Fibroblast of skin of scalp (primary cell): ENCODE results near the gene MILR1.
"Not testable (repeated sequence)": the region's sequence is repeated elsewhere in the genome, so short reads cannot be mapped to it uniquely, and the experiment has no call there.

Experiments used
- DNase-seq: peaks from one replicate; pipeline ENCODE4 v3.0.0-alpha.2; 2013

Gene MILR1

GRCh38 chr17:64428406-64428805 lies 20.5 kb upstream of the MILR1 start:
- no peak for DNase-seq

DNA sequence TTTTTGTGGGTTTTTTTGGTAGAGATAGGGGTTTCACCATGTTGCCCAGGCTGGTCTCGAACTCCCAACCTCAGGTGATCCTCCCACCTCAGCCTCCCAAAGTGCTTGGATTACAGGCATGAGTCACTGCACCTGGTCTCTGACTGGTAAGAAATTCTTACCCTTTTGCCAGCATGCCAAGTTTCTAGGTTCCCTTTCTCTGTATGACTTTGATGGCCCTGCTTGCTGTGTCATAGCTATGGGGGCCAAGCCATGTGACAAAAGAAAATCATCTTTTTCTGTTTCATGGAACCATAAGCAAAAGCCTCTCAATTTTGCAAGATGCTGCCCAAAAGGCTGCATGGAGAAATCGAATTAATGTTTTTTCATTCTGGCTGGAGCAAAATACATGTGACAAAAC lies 18.9 kb upstream of the MILR1 start:
- not testable (repeated sequence) for DNase-seq

DNA sequence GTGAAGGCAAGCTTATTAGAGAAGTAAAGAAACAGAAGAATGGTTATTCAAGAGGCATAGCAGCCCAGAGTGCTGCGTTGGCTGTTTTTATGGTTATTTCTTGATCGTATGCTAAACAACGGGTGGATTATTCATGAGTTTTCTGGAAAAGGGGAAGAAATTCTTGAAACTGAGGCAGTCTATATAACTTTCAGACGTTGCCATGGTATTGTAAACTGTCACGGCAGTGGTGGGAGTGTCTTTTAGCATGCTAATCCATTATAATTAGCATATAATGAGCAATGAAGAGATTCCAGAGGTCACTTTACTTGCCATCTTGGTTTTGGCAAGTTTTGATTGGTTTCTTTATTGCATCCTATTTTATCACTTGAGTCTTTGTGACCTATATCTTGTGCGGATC lies 17.4 kb upstream of the MILR1 start:
- DNase-seq: no peak

DNA sequence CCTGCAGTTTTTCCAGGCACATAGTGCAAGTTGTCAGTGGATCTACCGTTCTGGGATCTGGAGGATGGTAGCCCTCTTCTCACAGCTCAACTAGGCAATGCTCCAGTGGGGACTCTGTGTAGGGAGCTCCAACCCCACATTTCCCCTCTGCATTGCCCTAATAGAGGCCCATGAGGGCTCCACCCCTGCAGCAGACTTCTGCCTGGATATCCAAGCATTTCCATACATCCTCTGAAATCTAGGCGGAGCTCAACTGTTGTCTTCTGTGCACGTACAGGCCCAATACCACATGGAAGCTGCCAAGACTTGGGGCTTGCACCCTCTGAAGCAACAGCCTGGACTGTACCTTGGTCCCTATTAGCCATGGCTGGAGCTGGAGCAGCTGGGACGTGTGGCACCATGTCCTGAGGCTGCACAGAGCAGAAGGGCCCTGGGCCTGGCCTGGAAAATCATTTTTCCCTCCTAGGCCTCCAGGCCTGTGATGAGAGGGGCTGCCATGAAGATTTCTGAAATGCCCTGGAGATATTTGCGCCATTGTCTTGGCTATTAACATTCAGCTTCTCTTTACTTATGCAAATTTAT lies 10.9 kb upstream of the MILR1 start:
- DNase-seq: no peak

GRCh38 chr17:64439521-64439920 lies 9.4 kb upstream of the MILR1 start:
- DNase-seq: not testable (repeated sequence)

GRCh38 chr17:64439956-64440355 lies 9.0 kb upstream of the MILR1 start:
- no peak for DNase-seq

- peak; percentile 65 for DNase-seq
Observed at GRCh38 chr17:64441772-64442540, 7.0 kb upstream of the MILR1 start.

- no peak for DNase-seq
Observed at GRCh38 chr17:64442541-64442971, 6.4 kb upstream of the MILR1 start.

DNA sequence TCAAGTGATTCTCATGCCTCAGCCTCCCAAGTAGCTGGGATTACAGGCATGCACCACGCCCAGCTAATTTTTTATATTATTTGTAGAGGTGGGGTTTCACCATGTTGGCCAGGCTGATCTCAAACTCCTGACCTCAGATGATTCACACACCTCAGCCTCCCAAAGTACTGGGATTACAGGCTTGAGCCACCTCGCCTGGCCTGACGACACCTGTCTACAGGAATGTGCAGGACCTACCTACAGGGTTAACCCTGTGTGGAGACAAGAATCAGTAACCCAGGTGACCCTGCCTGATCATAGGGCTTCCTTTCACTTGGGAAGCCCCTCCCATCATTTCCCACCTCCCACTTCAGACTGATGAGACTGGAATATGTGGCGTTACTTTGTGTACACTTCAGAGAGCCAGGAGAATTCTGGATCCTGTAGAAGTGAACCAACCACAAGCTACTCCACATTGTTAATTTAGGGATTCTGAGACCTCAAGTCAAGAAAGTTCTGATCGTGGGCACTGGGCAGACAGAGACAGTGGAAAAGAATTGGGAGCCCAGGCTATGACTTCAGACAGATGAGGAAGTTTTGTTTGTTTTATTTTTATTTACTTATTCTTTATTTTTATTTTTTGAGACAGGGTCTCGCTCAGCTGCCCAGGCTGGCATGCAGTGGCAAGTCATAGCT lies 5.7 kb upstream of the MILR1 start:
- DNase-seq: no peak

- no peak for DNase-seq
Observed at GRCh38 chr17:64447526-64447925, 1.4 kb upstream of the MILR1 start.

DNA sequence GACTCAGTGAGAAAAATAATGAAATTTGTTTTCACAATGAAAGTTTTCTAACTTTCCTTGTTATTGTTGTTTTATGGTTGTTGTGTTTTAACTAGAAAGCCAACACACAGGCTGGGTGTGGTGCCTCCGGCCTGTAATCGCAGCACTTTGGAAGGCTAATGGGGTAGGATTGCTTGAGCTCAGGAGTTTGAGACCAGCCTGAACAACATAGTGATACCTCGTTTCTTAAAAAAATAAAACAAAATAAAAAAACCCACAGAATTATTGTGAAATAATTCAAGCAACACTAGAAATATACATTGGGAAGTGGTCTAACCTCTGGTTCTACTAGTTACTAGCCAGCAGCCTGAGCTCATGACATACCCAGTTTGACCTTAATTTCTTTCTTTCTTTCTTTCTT lies 630 bp downstream of the MILR1 start:
- DNase-seq: no peak

DNA sequence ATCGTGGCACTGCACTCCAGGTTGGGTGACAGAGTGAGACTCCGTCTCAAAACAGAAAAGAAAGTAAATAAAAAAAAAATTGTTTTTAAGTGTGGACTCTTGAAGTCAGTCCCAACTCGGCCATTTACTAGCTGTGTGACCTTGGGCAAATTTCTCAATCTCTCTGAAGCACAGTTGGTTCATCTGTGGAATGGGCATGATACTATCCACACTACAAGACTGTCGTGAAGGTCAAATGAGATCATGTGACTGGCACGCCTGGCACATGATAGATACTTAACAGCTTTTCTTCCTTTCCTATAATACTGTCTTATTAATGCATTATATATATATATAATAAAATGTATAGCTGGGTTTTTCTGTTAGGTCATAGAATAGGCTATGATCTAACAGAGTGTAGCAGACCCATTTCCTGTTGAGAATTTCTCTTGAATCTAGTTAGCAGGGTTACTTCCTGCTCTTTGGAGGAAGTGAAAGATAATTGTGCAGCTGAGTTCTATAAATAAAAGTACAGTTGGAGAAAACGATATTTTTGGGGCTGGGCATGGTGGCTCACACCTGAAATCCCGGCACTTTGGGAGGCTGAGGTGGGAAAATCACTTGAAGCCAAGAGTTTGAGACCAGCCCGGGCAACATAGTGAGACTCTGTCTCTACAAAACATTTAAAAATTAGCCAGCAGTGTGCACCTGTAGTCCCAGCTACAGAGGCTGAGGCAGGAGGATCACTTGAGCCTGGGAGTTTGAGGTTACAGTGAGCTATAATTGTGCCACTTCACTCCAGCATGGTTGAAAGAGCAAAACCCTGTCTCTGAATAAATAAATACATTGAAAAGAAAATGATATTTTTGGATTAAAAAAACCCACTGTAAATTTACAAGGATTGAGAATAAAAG lies 7.3 kb downstream of the MILR1 start:
- DNase-seq: no peak

- DNase-seq: peak; percentile 47
Observed at GRCh38 chr17:64457156-64457555, 8.2 kb downstream of the MILR1 start.

- DNase-seq: no peak
Observed at GRCh38 chr17:64458756-64459155, 9.8 kb downstream of the MILR1 start.

DNA sequence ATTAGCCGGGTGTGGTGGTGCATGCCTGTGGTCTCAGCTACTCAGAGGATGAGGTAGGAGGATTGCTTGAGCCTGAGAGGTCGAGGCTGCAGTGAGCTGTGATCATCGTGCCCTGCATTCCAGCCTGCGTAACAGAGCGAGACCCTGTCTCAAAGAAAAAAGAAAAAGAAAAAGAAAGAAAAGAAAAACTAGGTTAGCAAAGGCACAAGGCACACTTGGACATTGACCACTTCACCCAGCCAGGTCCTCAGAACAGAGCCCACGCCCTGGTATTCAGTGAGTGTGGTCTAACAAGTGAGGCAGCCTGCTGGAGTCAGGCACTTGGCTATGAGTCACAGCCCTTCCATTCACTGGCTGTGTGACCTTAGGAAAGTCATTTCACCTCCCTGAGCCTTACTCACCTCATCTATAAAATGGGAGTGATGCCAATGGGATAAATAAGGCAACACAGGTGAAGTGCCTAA lies 10.4 kb downstream of the MILR1 start:
- peak; percentile 50 for DNase-seq

DNA sequence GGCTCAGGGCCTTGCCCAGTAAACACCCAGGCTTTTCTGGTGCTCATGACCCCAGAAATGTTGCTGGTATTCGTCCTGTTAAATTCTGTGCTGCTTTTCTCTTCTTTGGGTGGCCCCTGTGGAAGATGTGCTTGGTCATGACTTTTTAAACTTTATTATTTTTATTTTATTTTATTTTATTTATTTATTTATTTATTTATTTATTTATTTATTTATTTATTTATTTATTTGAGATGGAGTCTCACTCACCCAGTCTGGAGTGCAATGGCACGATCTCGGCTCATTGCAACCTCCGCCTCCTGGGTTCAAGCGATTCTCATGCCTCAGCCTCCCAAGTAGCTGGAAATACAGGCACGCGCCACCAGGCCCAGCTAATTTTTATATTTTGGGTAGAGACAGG lies 10.9 kb downstream of the MILR1 start:
- not testable (repeated sequence) for DNase-seq

DNA sequence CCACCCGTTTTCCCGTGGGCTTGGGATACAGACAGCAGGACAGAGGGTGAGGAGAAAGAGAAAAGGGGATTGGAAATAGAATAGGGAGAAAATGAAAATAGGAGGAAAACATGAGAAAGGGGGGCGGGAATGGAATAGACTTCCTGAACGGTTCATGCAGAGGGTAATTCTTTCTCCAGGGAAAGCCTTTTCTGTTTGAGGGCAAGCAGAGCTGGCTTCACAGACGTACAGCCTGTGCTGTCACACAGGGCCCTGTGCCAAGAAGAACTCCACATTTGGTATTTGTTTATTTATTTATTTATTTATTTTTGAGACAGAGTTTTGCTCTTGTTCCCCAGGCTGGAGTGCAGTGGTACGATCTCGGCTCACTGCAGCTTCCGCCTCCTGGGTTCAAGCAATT lies 12.0 kb downstream of the MILR1 start:
- DNase-seq: peak; percentile 6

GRCh38 chr17:64461788-64462187 lies 12.9 kb downstream of the MILR1 start:
- no peak for DNase-seq

DNA sequence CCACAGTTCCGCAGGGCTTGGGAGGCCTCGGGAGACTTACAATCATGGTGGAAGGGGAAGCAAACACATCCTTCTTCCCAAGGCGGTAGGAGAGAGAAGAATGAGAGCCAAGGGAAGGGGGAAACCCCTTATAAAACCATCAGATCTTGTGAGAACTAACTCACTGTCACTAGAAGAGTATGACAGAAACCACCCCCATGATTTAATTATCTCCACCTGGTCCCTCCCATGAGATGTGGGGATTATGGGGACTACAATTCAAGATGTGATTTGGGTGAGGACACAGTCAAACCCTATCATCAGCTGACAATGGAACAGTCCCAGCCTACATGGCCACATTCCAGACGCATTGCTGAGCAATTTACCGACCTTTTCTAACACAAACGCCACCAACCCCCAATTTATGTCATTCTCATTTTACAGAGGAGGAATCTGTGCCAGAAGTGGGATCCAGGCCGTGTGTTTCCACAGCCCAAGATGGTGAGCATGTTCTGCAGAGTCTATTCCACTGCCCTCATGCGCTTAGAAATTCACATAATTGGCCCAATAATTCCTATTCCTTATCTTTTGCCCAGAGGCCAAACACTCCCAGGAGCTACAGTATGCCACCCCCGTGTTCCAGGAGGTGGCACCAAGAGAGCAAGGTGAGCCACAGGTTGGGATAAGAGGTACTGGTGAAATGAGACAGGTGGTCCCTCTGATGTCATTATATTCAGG lies 17.3 kb downstream of the MILR1 start:
- peak; percentile 40 for DNase-seq

- DNase-seq: not testable (repeated sequence)
Observed at GRCh38 chr17:64466834-64467233, 17.9 kb downstream of the MILR1 start.

DNA sequence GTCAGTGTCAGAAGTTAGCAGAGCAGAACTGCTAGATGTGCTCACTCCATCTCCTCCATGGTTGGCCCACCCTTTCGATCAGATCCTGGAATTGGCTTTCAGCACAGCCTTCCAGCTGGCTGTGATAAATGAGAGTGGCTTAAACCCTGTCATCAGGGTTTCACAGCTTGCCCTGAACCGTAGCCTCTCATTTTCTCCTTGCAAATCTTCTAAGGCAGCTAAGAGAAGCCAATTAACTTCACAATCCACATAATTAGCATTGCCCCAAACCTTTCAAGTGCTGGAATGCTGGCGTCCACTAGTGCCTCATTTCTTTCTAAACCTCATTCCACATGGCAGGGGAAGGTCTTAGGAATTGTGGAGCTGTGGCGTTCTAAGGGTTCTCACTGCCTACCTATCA lies 21.7 kb downstream of the MILR1 start:
- DNase-seq: no peak

DNA sequence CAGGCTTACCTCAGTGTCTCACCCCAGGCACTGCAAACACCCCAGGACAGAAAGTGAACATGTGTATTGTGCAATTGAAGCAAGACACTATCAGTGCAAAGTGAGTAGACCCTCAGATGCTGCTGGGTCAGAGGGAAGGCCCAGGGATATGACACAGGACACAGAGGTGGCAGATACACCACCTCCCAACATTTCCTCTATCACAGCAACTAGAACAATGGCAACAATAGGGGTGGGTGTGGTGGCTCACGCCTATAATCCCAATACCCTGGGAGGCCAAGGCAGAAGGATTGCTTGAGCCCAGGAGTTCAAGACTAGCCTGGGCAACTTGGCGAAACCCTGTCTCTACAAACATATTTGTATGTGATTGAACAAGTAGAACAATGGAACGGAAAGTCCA lies 22.5 kb downstream of the MILR1 start:
- DNase-seq: no peak
